Measurements from ENCODE around the gene VWF.
"Not testable (repeated sequence)": the region's sequence is repeated elsewhere in the genome, so short reads cannot be mapped to it uniquely, and the experiment has no call there.

The VWF gene

GRCh38 chr12:6143303-6143675, 18.8 kb upstream of the VWF start:
- no peak for FAIRE-seq

GRCh38 chr12:6142368-6143302, 18.2 kb upstream of the VWF start:
- not testable (repeated sequence) for FAIRE-seq

DNA sequence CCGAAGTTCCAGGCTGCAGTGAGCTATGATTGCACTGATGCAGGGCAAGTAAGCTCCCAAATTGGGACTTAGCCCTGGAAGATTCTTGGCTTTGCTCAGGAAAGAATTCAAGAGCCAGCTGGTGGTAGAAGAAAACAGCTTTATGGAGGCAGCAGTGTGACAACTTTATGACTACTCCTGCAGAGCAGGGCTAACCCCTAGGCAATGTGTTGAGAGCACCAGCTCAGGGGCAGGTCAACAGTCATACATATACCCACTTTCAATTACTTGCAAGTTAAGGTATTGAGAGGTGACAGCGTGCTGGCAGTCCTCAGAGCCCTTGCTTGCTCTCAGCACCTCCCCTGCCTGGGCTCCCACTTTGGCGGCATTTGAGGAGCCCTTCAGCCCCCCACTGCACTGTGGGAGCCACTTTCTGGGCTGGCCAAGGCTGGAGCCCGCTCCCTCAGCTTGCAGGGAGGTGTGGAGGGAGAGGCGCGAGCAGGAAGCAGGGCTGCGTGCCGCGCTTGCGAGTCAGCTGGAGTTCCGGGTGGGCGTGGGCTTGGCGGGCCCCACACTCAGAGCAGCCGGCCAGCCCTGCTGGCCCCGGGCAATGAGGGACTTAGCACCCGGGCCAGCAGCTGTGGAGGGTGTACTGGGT, 17.4 kb upstream of the VWF start:
- FAIRE-seq: not testable (repeated sequence)

GRCh38 chr12:6140651-6141447, 16.4 kb upstream of the VWF start:
- no peak for FAIRE-seq

- FAIRE-seq: no peak
These were observed 10.6 kb upstream of the VWF start for GRCh38 chr12:6135071-6135470.

GRCh38 chr12:6133642-6134041, 9.2 kb upstream of the VWF start:
- no peak for FAIRE-seq

DNA sequence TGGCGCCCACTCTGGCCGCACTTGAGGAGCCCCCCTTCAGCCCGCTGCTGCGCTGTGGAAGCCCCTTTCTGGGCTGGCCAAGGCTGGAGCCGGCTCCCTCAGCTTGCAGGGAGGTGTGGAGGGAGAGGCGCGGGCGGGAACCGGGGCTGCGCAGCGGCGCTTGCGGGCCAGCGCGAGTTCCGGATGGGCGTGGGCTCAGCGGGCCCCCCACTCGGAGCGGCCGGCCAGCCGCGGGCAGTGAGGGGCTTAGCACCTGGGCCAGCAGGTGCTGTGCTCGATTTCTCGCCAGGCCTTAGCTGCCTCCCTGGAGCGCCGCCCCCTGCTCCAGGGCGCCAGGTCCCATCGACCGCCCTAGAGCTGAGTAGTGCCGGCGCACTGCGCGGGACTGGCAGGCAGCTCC, 8.0 kb upstream of the VWF start:
- FAIRE-seq: no peak

- FAIRE-seq: no peak
These were observed 789 bp upstream of the VWF start for GRCh38 chr12:6125310-6125608.

- no peak for FAIRE-seq
These were observed 1.2 kb downstream of the VWF start for GRCh38 chr12:6123258-6123657.

DNA sequence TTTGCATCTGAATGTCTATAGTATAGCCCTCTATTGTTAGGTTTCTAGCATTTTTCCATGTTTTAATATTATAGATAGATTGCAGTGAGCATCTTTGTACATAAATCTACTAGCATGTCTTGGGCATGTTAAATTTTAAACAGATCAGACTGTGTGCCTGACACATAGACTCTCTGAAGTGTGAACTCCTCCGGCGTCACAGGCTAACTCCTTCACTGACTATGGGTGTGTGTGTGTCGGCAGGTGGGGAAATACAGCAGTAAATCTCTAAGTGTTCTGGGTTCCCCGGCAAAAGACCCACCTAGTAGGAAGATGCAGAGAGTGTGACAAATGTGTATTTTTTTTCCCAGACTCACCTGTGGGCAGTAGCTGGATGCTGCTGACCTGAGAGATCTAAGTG, 2.3 kb downstream of the VWF start:
- FAIRE-seq: no peak

DNA sequence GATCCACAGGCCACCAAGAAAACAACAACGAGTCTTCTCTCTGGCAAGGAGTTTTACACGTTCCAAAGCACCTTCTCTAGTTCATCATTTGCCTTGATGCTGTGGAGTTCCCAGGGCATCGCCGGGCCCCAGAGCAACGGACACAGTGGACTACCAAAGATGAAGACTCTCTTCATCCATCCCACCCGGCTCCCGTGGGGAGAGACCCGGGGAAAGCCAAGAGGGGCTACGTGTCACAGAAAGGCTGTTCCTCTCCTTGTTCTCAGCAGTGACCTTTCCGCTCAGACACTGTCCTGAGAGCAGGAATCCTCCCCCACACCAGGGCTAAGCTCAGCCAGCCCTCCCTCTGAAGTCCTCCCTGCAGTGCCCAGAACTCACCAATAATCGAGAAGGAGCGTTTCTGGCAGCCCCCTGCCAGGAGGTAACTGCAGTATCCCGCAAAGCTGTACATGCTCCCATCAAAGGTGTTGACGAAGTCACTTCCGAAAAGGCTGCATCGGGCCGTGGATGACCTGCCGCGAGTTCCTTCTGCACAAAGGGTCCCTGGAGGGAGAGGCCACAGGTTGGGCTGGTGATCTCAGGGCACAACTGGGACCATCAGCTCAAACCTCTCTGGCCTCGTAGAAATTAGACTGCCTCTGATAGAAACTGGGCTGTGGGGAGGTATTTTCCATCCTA, 3.5 kb downstream of the VWF start:
- FAIRE-seq: no peak

DNA sequence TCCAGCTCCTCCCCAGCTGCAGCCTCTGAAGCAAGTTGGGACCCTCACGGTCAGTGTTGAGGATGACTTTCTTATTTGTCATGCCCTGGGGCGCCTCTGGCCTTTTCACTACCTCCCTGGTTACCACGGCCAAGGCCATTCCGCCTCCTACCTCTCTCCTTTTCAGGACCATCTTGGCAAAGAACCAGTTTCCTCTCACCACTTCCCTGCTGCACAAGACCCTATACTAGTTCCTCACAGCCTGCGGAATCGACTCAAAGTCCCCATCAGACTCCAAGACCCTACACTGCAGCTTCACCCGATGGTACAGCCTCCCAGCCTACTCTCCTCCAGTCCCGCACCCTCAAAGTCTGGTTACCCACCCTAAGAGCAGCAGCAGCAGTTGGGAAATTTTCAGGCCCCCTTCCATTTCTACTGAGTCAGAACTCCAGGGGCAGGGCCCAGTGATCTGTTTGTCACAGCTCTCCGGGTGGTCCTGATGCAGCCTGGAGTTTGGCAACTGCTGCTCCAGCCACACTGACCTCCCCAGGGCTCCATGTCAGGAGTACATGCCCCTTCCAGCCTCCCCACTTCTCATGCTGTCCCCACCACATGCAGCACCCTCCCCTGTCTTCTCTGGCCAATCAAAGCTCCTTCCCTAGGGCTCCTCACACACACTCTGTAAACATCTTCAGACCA, 5.4 kb downstream of the VWF start:
- FAIRE-seq: no peak

DNA sequence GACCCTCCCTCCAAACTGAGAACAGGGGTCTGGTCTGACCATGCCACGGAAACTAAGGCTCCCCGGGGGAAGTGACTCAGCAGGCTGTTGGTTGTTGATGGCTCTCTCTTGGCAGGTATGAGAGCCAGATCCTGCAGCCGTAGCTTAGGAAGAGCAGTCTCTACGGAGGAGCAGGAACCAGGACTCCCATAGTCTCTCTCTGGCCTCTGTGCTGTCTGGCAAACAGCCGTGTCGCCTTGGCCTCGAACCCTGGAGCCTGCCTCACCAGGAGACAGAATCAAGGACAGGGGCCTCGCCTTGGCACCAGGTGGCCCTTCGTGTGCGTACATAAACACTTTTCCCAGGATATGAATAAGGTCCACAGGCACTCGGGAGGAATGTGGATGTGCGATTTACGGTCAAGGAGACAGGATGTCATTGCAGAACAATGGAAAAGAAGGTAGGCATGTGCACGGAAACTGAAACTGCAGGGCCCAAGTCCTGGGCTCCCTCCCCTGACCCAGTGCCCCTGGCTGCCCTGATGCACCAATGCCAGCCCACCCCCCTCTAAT, 7.9 kb downstream of the VWF start:
- FAIRE-seq: no peak

- FAIRE-seq: no peak
These were observed 9.1 kb downstream of the VWF start for GRCh38 chr12:6115389-6115788.

GRCh38 chr12:6114476-6114870, 10.0 kb downstream of the VWF start:
- FAIRE-seq: no peak

DNA sequence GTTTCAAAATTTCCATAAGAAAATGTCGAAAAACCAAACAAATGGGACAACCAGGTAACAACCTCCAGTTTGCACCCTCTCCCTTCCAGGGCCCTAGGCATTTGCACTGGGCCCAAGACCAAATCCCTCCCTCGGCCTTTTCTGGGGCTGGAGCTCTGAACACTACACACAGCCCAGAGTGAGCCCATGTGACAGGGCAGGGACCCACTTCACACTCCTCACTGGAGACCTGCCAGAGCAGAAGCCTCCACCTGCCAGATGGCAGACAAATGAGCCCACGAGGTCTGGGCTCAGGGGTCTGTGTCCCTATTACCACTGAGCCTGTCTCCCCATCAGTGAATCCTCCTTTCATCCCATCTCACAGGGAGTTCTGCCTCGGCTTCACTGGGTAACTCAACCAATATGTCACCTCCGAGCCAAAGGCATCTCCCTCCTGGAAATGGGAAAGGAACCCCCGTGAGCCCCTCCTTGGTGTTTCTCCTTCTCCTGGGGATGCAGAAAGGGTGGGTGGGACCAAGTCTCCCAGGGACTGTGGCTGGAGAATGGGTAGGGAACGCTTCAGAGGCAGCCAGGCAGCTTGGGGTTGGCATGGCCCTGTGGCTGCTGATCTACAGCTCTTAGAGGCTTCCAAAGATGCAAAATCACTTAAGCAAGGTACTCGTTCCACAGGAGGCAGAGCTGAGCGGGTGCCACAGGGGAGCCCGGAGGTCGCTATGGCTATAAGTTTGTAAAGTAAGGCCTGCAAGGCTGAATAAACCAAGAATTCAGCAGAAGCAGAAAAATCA, 10.6 kb downstream of the VWF start:
- FAIRE-seq: no peak

DNA sequence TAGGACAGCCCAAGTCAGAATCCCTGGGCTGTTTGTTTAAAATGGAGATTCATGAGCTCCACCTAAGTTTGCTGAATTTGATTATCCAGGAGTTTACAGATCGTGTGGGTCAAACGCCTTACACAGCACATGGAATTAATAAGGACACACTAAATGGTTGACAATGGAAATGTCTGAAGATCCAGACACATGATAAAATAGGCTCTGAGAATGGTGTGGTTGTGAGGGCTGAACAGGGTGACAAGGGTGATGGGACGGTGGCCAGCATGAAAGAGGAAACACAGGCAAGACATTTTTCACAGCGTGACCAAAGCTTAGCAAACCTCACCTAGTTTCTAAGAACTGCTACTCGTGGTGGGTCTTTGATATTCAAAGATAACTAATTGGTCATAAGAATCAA, 12.5 kb downstream of the VWF start:
- FAIRE-seq: no peak

- FAIRE-seq: no peak
These were observed 14.5 kb downstream of the VWF start for GRCh38 chr12:6110006-6110405.

DNA sequence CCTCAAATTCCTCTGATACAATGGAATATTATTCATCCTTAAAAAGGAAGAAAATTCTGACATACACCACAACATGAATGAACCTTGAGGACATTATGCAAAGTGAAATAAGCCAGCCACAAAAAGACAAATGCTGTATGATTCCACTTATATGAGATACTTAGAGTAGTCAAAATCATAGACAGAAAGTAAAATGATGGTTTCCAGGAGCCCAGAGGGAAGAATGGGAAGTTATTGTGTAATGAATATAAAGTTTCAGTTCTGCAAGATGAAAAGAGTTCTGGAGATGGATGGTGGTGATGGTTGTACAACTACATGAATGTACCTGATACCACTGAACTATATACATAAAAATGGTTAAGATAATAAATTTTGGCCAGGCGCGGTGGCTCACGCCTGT, 18.3 kb downstream of the VWF start:
- no peak for FAIRE-seq

DNA sequence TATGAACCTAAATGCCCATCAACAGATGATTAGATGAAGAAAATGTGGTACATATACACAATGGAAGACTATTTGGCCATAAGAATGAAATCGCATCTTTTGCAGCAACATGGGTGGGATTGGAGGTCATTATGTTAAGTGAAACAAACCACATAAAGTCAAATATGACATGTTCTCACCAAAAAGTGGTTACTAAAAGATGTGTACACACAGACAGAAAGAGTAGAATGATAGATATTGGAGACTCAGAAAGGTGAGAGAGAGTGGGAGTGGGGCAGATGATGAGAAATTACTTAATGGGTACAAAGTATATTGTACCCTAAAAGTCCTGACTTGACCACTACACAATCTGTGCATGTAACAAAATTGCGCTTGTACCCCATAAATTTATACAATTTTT, 19.6 kb downstream of the VWF start:
- FAIRE-seq: no peak

GRCh38 chr12:6104027-6104426, 20.4 kb downstream of the VWF start:
- FAIRE-seq: no peak

- FAIRE-seq: not testable (repeated sequence)
These were observed 22.4 kb downstream of the VWF start for GRCh38 chr12:6102021-6102420.

Measured in islet of Langerhans (tissue), 1 donor.